Keratinocyte (primary cell): ENCODE measurements around the gene PLPPR1.
"Not testable (repeated sequence)": the region's sequence is repeated elsewhere in the genome, so short reads cannot be mapped to it uniquely, and the experiment has no call there.

Experiments
- CTCF ChIP-seq, 3 experiments: IDR thresholded peaks in 1 of 3; conservative IDR thresholded peaks in 1 of 3; optimal IDR thresholded peaks in 1 of 3; 2 replicates in 2 of 3; 3 replicates in 1 of 3; pipeline versions ENCODE3 to v1.5.1; 2011; ENCODE audit warnings: low read length in 3 of 3, mild to moderate bottlenecking in 3 of 3, moderate library complexity in 2 of 3, control low read depth in 1 of 3, inconsistent platforms in 1 of 3; ENCODE audit not compliant: insufficient read depth in 2 of 3; ENCODE audit errors: extremely low read depth in 1 of 3
- EZH2 ChIP-seq: IDR thresholded peaks from one replicate; pipeline ENCODE4 v1.6.1; 2012; ENCODE audit warnings: inconsistent platforms, mild to moderate bottlenecking, low read length, moderate library complexity

GRCh38 chr9:101291043-101291442 lies 262.5 kb downstream of the PLPPR1 start:
- not testable (repeated sequence) for TF ChIP-seq EZH2; CTCF (optimal IDR thresholded peaks at IDR 0.05 in 1 of 3, IDR thresholded peaks at IDR 0.05 in 1 of 3, conservative IDR thresholded peaks at IDR 0.05 in 1 of 3; ENCODE audit: extremely low read depth in 1 of 3, insufficient read depth in 2 of 3, low read length in 3 of 3)
